GM21723 (cell line): ENCODE results near the gene MDM2.
"Not testable (repeated sequence)": the region's sequence is repeated elsewhere in the genome, so short reads cannot be mapped to it uniquely, and the experiment has no call there.

Experiments
- ATAC-seq: cut with Tn5 transposase; IDR thresholded peaks from one replicate; pipeline ENCODE4 v1.9.1; 2021; ENCODE audit warnings: mild to moderate bottlenecking, moderate library complexity; ENCODE audit not compliant: unreplicated experiment

MDM2 gene

GRCh38 chr12:68785358-68785757 lies 22.6 kb upstream of the MDM2 start:
- ATAC-seq: no peak

- ATAC-seq: no peak
Observed at GRCh38 chr12:68785823-68786222, 22.2 kb upstream of the MDM2 start.

- no peak for ATAC-seq
Observed at GRCh38 chr12:68786929-68787328, 21.0 kb upstream of the MDM2 start.

- no peak for ATAC-seq
Observed at GRCh38 chr12:68788554-68789143, 19.3 kb upstream of the MDM2 start.

- ATAC-seq: no peak
Observed at GRCh38 chr12:68789144-68789878, 18.7 kb upstream of the MDM2 start.

GRCh38 chr12:68790081-68790951 lies 17.7 kb upstream of the MDM2 start:
- no peak for ATAC-seq

- no peak for ATAC-seq
Observed at GRCh38 chr12:68790952-68791234, 17.1 kb upstream of the MDM2 start.

- ATAC-seq: no peak
Observed at GRCh38 chr12:68791897-68792481, 16.0 kb upstream of the MDM2 start.

GRCh38 chr12:68792952-68793351 lies 15.0 kb upstream of the MDM2 start:
- peak; percentile 97 for ATAC-seq

GRCh38 chr12:68793436-68793835 lies 14.5 kb upstream of the MDM2 start:
- ATAC-seq: no peak

- ATAC-seq: no peak
Observed at GRCh38 chr12:68793975-68794652, 13.9 kb upstream of the MDM2 start.

- no peak for ATAC-seq
Observed at GRCh38 chr12:68794653-68795251, 13.2 kb upstream of the MDM2 start.

- ATAC-seq: no peak
Observed at GRCh38 chr12:68796399-68796798, 11.6 kb upstream of the MDM2 start.

GRCh38 chr12:68798882-68799234 lies 9.1 kb upstream of the MDM2 start:
- ATAC-seq: no peak

- ATAC-seq: no peak
Observed at GRCh38 chr12:68800294-68800693, 7.7 kb upstream of the MDM2 start.

- ATAC-seq: not testable (repeated sequence)
Observed at GRCh38 chr12:68801124-68801523, 6.9 kb upstream of the MDM2 start.

GRCh38 chr12:68802372-68802745 lies 5.6 kb upstream of the MDM2 start:
- ATAC-seq: not testable (repeated sequence)

- ATAC-seq: not testable (repeated sequence)
Observed at GRCh38 chr12:68802911-68803651, 4.9 kb upstream of the MDM2 start.

GRCh38 chr12:68803948-68804656 lies 3.9 kb upstream of the MDM2 start:
- ATAC-seq: no peak
